ENCODE data around the gene HAVCR1.
"Not testable (repeated sequence)": the region's sequence is repeated elsewhere in the genome, so short reads cannot be mapped to it uniquely, and the experiment has no call there.

HAVCR1 gene

DNA sequence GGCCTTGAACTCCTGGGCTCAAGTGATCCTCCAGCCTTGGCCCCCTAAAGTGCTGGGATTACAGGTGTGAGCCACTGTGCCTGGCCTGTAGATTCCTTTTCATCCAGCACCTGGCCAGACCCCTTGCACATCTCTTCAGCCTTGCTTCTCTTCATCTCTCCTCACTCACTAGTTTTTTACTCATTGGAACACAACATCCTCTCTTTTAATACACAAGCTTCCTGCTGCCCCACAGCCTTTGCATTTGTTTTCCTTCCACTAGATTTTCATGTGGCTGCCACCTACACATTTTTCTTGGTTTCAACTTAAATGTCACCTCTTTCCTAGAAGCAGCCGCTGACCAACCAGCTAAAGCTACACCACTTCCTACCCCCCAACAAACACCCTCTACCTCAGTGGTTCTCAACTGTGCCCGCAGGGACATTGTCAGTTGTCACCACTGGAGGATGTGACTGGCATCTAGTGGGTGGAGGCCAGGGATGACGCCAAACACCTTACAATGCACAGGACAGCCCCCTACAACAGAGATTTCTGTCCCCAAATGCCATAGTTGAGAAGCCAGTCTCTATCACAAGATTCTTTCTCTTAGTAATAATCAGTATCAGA is 33.7 kb downstream of the HAVCR1 start:
- no peak overlapping the region for H3K4me3 ChIP-seq (ENCODE audit: low read length)
- H3K9me3 ChIP-seq (ENCODE audit: control insufficient read depth, low read depth, low read length) = no peaks in the 10 kb centered on the region
- H3K27ac ChIP-seq (ENCODE audit: low read length) = no peak overlapping the region
- peaks cover 5% of the 10 kb centered on the region for H3K4me1 ChIP-seq (ENCODE audit: control insufficient read depth, low read depth, low read length)
- no peaks in the 10 kb centered on the region for H3K27me3 ChIP-seq (ENCODE audit: control insufficient read depth, insufficient read depth, low read length)
- H3K36me3 ChIP-seq (ENCODE audit: control insufficient read depth, low read depth, low read length) = no peaks in the 10 kb centered on the region
- no peak overlapping the region for H3K9ac ChIP-seq (ENCODE audit: low read length)

DNA sequence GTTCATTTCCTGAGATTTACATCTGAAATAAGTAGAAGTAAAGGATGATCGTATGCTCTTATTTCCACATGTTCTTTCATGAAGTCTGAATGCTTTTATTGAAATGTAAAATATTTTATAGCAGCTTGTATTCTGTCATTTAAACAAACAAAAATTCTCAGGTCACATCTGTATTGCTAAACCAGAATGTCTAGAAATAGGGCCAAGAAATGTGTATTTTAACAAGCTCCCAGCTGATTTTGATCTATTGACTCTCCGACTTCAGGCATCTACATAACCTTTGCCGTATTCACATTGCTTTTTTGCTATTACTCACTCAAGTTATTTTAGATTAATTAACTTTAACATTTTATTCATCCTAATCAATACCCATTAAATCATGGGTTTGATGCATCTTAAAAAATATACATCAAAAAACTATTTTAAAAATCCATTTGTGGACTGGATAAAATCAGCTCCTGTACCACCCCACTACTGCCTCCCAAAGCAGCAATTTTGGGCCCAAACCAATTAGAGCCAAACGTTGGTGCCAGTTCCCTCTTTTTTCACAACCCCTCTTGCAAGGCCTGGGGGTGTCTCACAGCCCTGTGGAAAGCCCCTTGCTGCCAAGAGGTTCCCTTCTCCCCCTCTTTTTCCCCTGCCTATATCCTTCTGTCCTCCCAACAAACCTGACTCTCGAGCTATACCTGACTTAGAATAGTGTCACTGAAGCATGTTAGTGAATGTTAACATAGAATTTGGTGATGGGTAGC is 34.5 kb downstream of the HAVCR1 start:
- Histone ChIP-seq H3K36me3 (ENCODE audit: control insufficient read depth, low read depth, low read length) (no peaks in the 10 kb centered on the region), H3K9ac (ENCODE audit: low read length) (no peak overlapping the region), H3K4me1 (ENCODE audit: control insufficient read depth, low read depth, low read length) (peaks cover 5% of the 10 kb centered on the region), H3K27me3 (ENCODE audit: control insufficient read depth, insufficient read depth, low read length) (no peaks in the 10 kb centered on the region), H3K27ac (ENCODE audit: low read length) (no peak overlapping the region), H3K9me3 (ENCODE audit: control insufficient read depth, low read depth, low read length) (no peaks in the 10 kb centered on the region), H3K4me3 (ENCODE audit: low read length) (no peak overlapping the region)

DNA sequence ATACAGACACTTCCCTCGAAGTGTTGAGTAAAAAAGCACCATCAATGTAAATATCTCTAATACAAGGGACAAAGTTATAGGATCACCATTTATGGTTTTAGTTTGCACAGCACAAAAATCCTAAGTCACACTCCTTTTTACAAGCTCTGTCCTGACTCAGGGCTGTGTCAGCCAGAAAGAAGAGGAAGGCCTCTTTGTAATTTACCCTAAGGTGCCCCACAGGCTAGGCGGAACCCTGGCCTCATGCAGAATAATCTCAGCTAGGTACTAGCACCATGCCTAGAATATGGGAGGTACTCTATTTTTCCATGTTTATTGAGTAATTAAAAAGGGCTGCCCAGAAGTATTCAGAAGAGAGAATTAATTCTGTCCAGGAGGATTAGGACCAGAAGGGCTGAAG is 36.9 kb downstream of the HAVCR1 start:
- Histone ChIP-seq H3K4me1 (ENCODE audit: control insufficient read depth, low read depth, low read length) (peaks cover 5% of the 10 kb centered on the region), H3K4me3 (ENCODE audit: low read length) (no peak overlapping the region), H3K36me3 (ENCODE audit: control insufficient read depth, low read depth, low read length) (no peaks in the 10 kb centered on the region), H3K9me3 (ENCODE audit: control insufficient read depth, low read depth, low read length) (peaks cover 8% of the 10 kb centered on the region), H3K27me3 (ENCODE audit: control insufficient read depth, insufficient read depth, low read length) (no peaks in the 10 kb centered on the region), H3K27ac (ENCODE audit: low read length) (no peak overlapping the region), H3K9ac (ENCODE audit: low read length) (no peak overlapping the region)

DNA sequence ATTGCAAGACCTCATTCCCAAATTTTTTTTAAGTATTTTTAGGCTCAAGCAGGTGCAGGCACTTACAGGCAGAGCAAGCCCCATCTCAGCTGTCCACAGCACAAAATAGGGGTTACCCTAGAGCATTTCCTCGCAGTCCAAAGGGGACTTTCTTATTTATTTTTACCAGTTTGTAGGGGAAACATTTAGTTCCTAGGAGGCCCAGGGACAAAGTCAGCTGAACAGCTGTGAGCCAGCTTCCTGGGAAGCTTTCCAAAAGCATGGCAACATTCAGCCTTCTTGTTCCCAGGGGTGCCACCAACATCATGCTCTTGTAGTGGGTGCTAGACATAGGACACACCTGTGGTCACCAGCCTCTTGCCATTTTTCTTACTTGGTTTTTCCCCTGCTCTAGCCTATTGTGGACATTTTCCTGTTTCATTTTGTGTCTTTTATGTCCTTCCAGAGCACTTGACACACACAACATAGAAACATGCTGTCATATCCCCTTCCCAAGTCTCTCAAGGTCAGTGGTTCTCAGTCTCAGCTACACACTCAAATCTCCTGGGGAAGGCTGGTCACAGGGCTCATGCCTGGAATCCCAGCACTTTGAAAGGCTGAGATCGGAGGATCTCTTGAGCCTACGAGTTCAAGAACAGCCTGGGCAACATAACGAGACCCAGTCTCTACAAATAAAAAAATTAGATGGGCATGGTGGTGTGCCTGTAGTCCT is 38.2 kb downstream of the HAVCR1 start:
- Histone ChIP-seq H3K27ac (ENCODE audit: low read length) (no peak overlapping the region), H3K4me3 (ENCODE audit: low read length) (no peak overlapping the region), H3K27me3 (ENCODE audit: control insufficient read depth, insufficient read depth, low read length) (no peaks in the 10 kb centered on the region), H3K9ac (ENCODE audit: low read length) (no peak overlapping the region), H3K9me3 (ENCODE audit: control insufficient read depth, low read depth, low read length) (peaks cover 8% of the 10 kb centered on the region), H3K4me1 (ENCODE audit: control insufficient read depth, low read depth, low read length) (no peaks in the 10 kb centered on the region), H3K36me3 (ENCODE audit: control insufficient read depth, low read depth, low read length) (no peaks in the 10 kb centered on the region)

DNA sequence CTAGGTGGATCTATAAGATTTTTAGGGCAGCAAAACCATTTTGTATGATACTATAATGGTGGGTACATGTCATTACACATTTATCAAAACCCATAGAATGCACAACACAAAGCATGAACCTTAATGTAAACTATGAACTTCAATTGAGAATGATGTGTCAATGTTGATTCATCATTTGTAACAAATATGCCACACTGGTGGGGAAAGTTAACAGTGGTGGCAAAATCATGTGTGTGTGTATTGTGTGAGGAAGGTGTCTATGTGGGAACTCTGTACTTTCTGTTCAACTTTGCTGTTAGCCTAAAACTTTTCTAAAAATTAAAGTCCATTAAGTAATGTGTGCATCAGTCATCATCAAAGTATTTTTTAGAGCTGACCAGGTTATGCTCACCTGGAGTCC is 38.9 kb downstream of the HAVCR1 start:
- H3K9ac ChIP-seq (ENCODE audit: low read length) = no peak overlapping the region
- H3K4me1 ChIP-seq (ENCODE audit: control insufficient read depth, low read depth, low read length) = no peaks in the 10 kb centered on the region
- H3K9me3 ChIP-seq (ENCODE audit: control insufficient read depth, low read depth, low read length) = peaks cover 8% of the 10 kb centered on the region
- no peaks in the 10 kb centered on the region for H3K27me3 ChIP-seq (ENCODE audit: control insufficient read depth, insufficient read depth, low read length)
- H3K4me3 ChIP-seq (ENCODE audit: low read length) = no peak overlapping the region
- no peaks in the 10 kb centered on the region for H3K36me3 ChIP-seq (ENCODE audit: control insufficient read depth, low read depth, low read length)
- H3K27ac ChIP-seq (ENCODE audit: low read length) = no peak overlapping the region

DNA sequence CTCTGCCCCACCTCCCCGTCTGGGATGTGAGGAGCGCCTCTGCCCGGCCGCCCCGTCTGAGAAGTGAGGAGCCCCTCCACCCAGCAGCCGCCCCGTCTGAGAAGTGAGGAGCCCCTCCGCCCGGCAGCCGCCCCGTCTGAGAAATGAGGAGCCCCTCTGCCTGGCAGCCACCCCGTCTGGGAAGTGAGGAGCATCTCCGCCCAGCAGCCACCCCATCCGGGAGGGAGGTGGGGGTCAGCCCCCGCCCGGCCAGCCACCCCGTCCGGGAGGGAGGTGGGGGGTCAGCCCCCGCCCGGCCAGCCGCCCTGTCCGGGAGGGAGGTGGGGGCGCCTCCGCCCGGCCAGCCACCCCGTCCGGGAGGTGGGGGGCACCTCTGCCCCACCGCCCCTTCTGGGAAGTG is 44.8 kb downstream of the HAVCR1 start:
- not testable (repeated sequence) for H3K27ac ChIP-seq (ENCODE audit: low read length); H3K36me3 ChIP-seq (ENCODE audit: control insufficient read depth, low read depth, low read length); H3K9ac ChIP-seq (ENCODE audit: low read length); H3K27me3 ChIP-seq (ENCODE audit: control insufficient read depth, insufficient read depth, low read length); H3K9me3 ChIP-seq (ENCODE audit: control insufficient read depth, low read depth, low read length); H3K4me3 ChIP-seq (ENCODE audit: low read length); H3K4me1 ChIP-seq (ENCODE audit: control insufficient read depth, low read depth, low read length)

DNA sequence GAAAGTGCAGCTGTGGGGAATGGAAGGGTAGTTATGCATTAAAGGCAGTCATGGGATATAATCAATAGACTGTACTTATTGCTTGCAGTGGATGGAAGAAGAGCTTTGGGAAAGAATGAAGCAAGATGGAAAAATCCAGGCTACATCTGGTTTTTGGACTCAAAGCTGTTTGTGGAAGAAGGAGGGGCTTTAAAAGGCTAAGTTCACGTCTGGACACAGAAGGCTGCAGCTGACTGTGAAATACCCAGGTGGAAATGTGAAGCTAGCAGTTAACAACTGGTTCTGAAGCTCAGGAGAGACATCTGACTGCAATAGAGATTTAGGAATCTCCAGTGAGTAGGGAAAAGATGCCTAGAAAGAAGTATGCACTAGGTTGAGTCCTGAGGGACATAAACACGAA is 52.7 kb downstream of the HAVCR1 start:
- Histone ChIP-seq H3K27ac (ENCODE audit: low read length) (no peak overlapping the region), H3K27me3 (ENCODE audit: control insufficient read depth, insufficient read depth, low read length) (no peaks in the 10 kb centered on the region), H3K9ac (ENCODE audit: low read length) (no peak overlapping the region)

DNA sequence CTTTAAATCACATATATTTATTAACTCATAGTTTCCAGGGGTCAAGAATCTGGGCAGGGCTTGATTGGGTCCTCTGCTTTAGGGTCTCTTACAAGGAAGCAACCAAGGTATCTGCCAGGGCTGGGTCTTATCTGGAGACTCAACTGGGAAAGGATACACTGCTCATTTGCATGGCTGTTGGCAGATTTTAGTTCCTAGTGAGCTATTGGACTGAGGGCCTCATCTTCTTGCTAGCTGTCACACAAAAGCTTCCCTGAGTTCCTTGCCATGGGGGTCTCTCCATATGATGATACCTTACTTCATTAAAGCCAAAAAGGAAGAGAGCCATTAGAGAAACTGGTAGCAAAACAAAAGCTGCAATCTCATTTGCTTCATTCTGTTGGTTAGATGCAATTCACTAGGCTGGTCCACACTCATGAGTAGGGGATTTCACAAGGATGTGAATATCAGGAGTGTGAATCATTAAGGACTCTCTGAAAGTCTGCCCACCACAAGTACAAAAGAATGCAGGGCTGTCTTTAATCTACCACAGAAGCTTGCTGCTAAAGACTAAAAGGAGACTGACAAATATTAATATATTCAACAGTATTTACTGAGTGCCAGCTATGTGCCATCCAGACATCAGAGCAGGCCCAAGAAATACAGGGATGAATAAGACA is 53.9 kb downstream of the HAVCR1 start:
- H3K9ac ChIP-seq (ENCODE audit: low read length) = no peak overlapping the region
- no peak overlapping the region for H3K4me3 ChIP-seq (ENCODE audit: low read length)
- no peaks in the 10 kb centered on the region for H3K4me1 ChIP-seq (ENCODE audit: control insufficient read depth, low read depth, low read length)
- H3K36me3 ChIP-seq (ENCODE audit: control insufficient read depth, low read depth, low read length) = no peaks in the 10 kb centered on the region
- H3K9me3 ChIP-seq (ENCODE audit: control insufficient read depth, low read depth, low read length) = no peaks in the 10 kb centered on the region
- H3K27ac ChIP-seq (ENCODE audit: low read length) = no peak overlapping the region
- no peaks in the 10 kb centered on the region for H3K27me3 ChIP-seq (ENCODE audit: control insufficient read depth, insufficient read depth, low read length)

More for the DNA sequence above, 52.7 kb downstream of the HAVCR1 start:
- no peaks in the 10 kb centered on the region for H3K4me1 ChIP-seq (ENCODE audit: control insufficient read depth, low read depth, low read length)
- H3K9me3 ChIP-seq (ENCODE audit: control insufficient read depth, low read depth, low read length) = no peaks in the 10 kb centered on the region
- no peaks in the 10 kb centered on the region for H3K36me3 ChIP-seq (ENCODE audit: control insufficient read depth, low read depth, low read length)
- no peak overlapping the region for H3K4me3 ChIP-seq (ENCODE audit: low read length)

DNA sequence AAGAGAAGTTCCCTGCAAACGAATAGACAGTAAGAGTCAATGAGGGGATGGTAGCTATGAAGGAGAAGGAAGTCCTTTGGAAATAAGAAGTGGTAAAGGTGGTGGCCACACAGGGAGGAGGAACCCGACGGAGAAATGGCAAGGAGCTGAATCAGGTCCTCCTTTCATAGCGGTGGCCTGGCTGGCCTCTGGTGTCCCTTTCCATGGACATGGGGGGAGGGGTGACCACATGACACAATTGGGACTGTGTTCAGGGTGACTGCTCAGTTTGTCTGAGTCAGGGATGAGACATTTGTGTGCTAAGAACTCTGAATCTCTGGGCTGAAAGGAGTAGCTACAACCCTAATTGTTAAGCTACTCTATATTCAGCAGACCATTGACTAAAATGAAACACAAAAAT is 67.2 kb downstream of the HAVCR1 start:
- H3K9ac ChIP-seq (ENCODE audit: low read length) = no peak overlapping the region
- H3K4me3 ChIP-seq (ENCODE audit: low read length) = no peak overlapping the region
- no peak overlapping the region for H3K27ac ChIP-seq (ENCODE audit: low read length)
- H3K36me3 ChIP-seq (ENCODE audit: control insufficient read depth, low read depth, low read length) = no peaks in the 10 kb centered on the region
- H3K27me3 ChIP-seq (ENCODE audit: control insufficient read depth, insufficient read depth, low read length) = no peaks in the 10 kb centered on the region
- H3K9me3 ChIP-seq (ENCODE audit: control insufficient read depth, low read depth, low read length) = no peaks in the 10 kb centered on the region
- H3K4me1 ChIP-seq (ENCODE audit: control insufficient read depth, low read depth, low read length) = no peaks in the 10 kb centered on the region

DNA sequence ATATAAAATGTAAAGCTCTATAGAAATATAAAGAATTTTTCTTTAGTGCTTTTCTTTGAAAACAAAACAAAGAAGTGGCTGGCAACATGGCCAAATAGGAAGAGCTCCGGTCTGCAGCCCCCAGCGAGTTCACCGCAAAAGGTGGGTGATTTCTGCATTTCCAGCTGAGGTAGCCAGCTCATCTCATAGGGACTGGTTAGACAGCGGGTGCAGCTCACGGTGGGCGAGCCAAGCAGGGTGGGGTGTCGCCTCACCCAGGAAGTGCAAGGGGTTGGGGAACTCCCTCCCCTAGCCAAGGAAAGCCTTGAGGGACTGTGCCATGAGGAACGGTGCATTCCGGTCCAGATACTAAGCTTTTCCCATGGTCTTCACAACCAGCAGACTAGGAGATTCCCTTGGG is 74.9 kb downstream of the HAVCR1 start:
- Histone ChIP-seq H3K36me3 (ENCODE audit: control insufficient read depth, low read depth, low read length) (no peaks in the 10 kb centered on the region), H3K4me3 (ENCODE audit: low read length) (no peak overlapping the region), H3K9me3 (ENCODE audit: control insufficient read depth, low read depth, low read length) (no peaks in the 10 kb centered on the region), H3K9ac (ENCODE audit: low read length) (no peak overlapping the region), H3K27me3 (ENCODE audit: control insufficient read depth, insufficient read depth, low read length) (no peaks in the 10 kb centered on the region), H3K27ac (ENCODE audit: low read length) (no peak overlapping the region), H3K4me1 (ENCODE audit: control insufficient read depth, low read depth, low read length) (no peaks in the 10 kb centered on the region)

DNA sequence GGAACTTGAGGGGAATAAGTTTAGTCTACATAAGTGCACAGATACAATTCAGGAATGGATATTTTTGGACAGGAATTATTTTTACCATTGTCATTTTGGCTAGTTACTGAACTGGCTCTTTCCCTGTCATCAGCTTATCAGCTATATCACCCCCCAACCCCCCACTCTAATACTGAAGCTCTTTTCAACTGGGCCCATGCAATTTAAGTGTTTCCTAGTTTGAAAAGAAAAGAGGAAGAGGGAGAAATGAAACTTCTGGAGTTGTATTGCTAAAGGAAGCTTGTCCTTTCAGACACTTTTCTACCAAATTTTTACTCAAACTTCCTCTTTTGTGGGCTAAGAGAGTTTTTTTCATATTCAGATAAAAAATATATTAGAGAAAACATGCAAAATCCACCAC is 77.4 kb downstream of the HAVCR1 start:
- H3K27me3 ChIP-seq (ENCODE audit: control insufficient read depth, insufficient read depth, low read length) = no peaks in the 10 kb centered on the region
- H3K4me1 ChIP-seq (ENCODE audit: control insufficient read depth, low read depth, low read length) = no peaks in the 10 kb centered on the region
- H3K9me3 ChIP-seq (ENCODE audit: control insufficient read depth, low read depth, low read length) = no peaks in the 10 kb centered on the region
- H3K9ac ChIP-seq (ENCODE audit: low read length) = no peak overlapping the region
- H3K4me3 ChIP-seq (ENCODE audit: low read length) = no peak overlapping the region
- H3K36me3 ChIP-seq (ENCODE audit: control insufficient read depth, low read depth, low read length) = no peaks in the 10 kb centered on the region
- H3K27ac ChIP-seq (ENCODE audit: low read length) = no peak overlapping the region
